Chondrocyte (in vitro differentiated cells): Measurements from ENCODE around the gene AKAP13. TPM values are rescaled to one million over a fixed set of nuclear protein-coding genes. Genes with fewer than 3 reads are reported as not detected.
A peak's percentile ranks its signal among the peaks of the same experiment; 100 is the strongest.
"Not testable (repeated sequence)": the region's sequence is repeated elsewhere in the genome, so short reads cannot be mapped to it uniquely, and the experiment has no call there.

Experiments
- DNase-seq: peaks from one replicate; pipeline ENCODE4 v3.0.0; 2021; ENCODE audit warnings: mixed read lengths, low spot score
- H3K27ac Mint-ChIP-seq: one replicate; pipeline ENCODE4 v1.8.0; 2021; ENCODE audit warnings: mild to moderate bottlenecking, moderate library complexity, mixed read lengths; ENCODE audit not compliant: unreplicated experiment
- H3K27me3 Mint-ChIP-seq: 2 replicates; pipeline ENCODE4 v1.8.0; 2021; ENCODE audit warnings: low read depth, mixed read lengths
- H3K36me3 Mint-ChIP-seq: 2 replicates; pipeline ENCODE4 v1.8.0; 2021; ENCODE audit warnings: low read depth, mixed read lengths
- H3K4me1 Mint-ChIP-seq: 2 replicates; pipeline ENCODE4 v1.8.0; 2021; ENCODE audit warnings: low read depth, mild to moderate bottlenecking, mixed read lengths
- H3K4me3 Mint-ChIP-seq: one replicate; pipeline ENCODE4 v1.8.0; 2021; ENCODE audit warnings: mild to moderate bottlenecking, moderate library complexity, mixed read lengths; ENCODE audit not compliant: unreplicated experiment
- H3K9me3 Mint-ChIP-seq: 2 replicates; pipeline ENCODE4 v1.8.0; 2021; ENCODE audit warnings: low read depth, mixed read lengths
- total RNA-seq: library from RNA; stranded (reverse); gene quantifications from 3 replicates; pipeline ENCODE4 v1.2.1, GENCODE V29; 2021
- TF ChIP-seq, protein P1 (sequence below): fragments of 200-600 bp; sonication (generic); IDR thresholded peaks from 2 replicates; pipeline ENCODE4 v1.5.0; 2021; ENCODE audit warnings: antibody characterized with exemption, mild to moderate bottlenecking, moderate library complexity

The AKAP13 gene
- total RNA-seq, 1 donor from 2014 or later = 80.6 TPM

DNA sequence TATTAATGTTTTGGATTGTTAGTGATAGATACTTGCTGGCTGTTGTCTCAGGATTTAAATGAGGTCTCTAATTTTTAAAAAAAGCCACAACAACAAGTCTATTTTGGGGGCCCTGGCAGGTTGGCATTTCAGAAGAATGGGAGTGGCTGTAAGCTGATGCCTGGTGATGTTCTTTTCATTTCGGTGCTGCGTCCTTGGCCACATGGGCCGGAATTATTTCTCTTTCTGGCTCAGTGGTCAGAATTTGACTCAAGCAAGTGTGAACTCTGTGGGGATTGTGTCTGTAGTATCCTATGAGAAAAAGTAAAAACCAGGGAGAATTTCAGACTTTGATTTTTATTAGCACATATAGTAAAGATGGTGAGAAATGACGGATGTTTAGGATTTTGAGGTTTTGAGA, 203.0 kb downstream of the AKAP13 start:
- Mint-ChIP-seq H3K9me3 (no peaks in the 10 kb centered on the region), H3K27me3 (no peaks in the 10 kb centered on the region), H3K36me3 (peaks cover 34% of the 10 kb centered on the region), H3K4me3 (no peak overlapping the region), H3K4me1 (peaks cover 45% of the 10 kb centered on the region), H3K27ac (no peak overlapping the region)
- TF ChIP-seq, protein P1, sequence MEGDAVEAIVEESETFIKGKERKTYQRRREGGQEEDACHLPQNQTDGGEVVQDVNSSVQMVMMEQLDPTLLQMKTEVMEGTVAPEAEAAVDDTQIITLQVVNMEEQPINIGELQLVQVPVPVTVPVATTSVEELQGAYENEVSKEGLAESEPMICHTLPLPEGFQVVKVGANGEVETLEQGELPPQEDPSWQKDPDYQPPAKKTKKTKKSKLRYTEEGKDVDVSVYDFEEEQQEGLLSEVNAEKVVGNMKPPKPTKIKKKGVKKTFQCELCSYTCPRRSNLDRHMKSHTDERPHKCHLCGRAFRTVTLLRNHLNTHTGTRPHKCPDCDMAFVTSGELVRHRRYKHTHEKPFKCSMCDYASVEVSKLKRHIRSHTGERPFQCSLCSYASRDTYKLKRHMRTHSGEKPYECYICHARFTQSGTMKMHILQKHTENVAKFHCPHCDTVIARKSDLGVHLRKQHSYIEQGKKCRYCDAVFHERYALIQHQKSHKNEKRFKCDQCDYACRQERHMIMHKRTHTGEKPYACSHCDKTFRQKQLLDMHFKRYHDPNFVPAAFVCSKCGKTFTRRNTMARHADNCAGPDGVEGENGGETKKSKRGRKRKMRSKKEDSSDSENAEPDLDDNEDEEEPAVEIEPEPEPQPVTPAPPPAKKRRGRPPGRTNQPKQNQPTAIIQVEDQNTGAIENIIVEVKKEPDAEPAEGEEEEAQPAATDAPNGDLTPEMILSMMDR = no peak
- DNase-seq = no peak

DNA sequence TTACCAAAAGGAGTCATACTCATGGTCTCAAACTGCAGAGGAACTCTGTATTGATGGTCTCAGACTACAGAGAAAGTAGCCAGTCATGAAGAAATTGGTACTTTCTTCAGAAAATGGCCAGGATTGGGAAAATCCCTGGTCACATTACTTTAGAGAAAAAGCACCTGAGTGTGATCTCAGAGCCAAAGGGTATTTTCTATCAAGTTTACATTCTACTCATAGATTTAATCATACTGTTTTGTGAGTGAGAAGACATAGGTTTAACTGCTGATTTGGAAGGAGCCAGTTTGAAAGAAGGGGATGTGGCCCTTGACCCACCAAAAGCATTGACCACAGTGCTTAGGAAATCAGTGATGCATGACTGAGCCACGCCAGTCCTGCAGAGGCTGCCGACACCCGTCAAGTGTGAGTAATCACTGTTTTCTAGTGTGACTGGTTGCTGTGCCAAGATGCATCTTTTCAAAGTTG, 203.6 kb downstream of the AKAP13 start:
- DNase-seq = no peak
- no peaks in the 10 kb centered on the region for H3K9me3 Mint-ChIP-seq
- no peak overlapping the region for H3K27ac Mint-ChIP-seq
- no peak overlapping the region for H3K4me3 Mint-ChIP-seq
- H3K4me1 Mint-ChIP-seq = peaks cover 47% of the 10 kb centered on the region
- H3K36me3 Mint-ChIP-seq = peaks cover 33% of the 10 kb centered on the region
- no peaks in the 10 kb centered on the region for H3K27me3 Mint-ChIP-seq
- TF ChIP-seq, protein P1 = no peak

DNA sequence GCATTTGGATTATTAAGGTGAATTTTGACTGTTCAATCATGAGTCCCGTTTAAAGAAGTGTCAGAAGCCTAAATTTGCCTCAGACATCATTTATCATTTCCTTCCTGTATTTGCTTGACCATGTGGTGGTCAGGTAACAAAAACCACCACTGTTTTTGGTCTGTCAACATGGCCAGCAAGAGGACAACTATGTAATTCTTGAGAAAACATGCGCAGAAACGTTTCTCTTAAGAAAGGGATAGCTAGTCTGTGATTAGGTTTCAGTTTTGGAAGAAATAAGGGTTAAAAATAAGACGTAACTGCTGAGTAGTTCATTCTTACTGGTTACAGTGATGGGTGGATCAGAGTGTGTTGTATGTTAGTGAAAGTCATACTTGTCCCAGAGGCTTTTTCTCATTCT, 204.5 kb downstream of the AKAP13 start:
- Mint-ChIP-seq H3K4me3 (no peak overlapping the region), H3K36me3 (peaks cover 27% of the 10 kb centered on the region), H3K9me3 (no peaks in the 10 kb centered on the region), H3K4me1 (peaks cover 52% of the 10 kb centered on the region), H3K27ac (no peak overlapping the region), H3K27me3 (no peaks in the 10 kb centered on the region)
- TF ChIP-seq, protein P1 = no peak
- no peak for DNase-seq

DNA sequence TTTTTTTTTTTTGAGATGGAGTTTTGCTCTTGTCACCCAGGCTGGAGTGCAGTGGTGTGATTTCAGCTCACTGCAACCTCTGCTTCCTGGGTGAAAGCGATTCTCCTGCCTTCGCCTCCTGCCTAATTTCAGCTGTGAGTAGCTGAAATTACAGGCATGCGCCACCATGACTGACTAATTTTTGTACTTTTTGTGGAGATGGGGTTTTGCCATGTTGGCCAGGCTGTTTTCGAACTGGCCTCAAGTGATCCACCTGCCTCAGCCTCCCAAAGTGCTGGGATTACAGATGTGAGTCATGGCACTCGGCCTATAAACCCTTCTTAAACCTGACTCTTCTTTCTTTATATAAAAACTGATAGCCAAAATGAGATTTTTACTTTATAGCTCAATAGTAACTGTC, 205.8 kb downstream of the AKAP13 start:
- Mint-ChIP-seq H3K27ac (peak overlapping the region; percentile 66), H3K4me1 (peaks cover 63% of the 10 kb centered on the region), H3K36me3 (peaks cover 14% of the 10 kb centered on the region)
- not testable (repeated sequence) for H3K9me3 Mint-ChIP-seq, H3K4me3 Mint-ChIP-seq, DNase-seq, H3K27me3 Mint-ChIP-seq

DNA sequence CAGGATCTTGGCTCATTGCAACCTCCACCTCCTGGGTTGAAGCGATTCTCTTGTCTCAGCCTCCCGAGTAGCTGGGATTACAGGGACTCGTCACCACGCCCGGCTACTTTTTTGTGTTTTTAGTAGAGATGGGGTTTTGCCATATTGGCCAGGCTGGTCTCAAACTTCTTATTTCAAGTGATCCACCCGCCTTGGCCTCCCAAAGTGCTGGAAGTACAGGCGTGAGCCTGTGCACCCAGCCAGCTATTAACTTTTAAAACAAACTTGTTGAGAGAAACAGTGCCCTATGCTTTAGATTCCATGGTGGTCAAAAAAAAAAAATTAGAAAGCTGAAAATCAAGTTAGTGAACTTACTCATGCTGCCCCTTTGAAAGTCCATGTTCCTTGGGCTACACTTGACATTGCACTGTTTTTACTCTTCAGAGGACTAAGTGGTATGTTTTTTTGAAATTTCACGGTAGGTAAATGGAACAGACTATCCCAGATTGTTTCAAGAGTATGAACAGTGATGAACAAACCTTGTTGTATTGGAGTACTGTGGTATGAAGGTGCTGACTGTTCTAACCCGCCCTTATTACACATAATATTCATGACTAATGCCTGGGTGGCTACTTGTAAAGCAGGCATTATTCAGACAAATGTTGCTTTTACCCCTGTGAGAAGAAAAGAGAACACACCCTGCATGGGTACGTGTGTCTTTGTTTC, 207.5 kb downstream of the AKAP13 start:
- no peak for DNase-seq
- H3K9me3 Mint-ChIP-seq = no peaks in the 10 kb centered on the region
- H3K4me3 Mint-ChIP-seq = no peak overlapping the region

More for the DNA sequence above, 207.5 kb downstream of the AKAP13 start:
- H3K4me1 Mint-ChIP-seq = peaks cover 80% of the 10 kb centered on the region
- TF ChIP-seq, protein P1 = no peak
- peaks cover 9% of the 10 kb centered on the region for H3K36me3 Mint-ChIP-seq
- peak overlapping the region; percentile 65 for H3K27ac Mint-ChIP-seq
- H3K27me3 Mint-ChIP-seq = no peaks in the 10 kb centered on the region
